Measurements from ENCODE around the gene MYH8.

Gene MYH8

GRCh38 chr17:10380631-10381408 lies 40.9 kb downstream of the MYH8 start:
- DNase-seq (ENCODE audit: low spot score), result no peak

GRCh38 chr17:10372906-10373305 lies 48.8 kb downstream of the MYH8 start, which contains the start of gene MYH13:
MYH13 (minus strand) TSS chr17:10373006; CDS start chr17:10364530, 8,476 bp downstream.
- no peak for DNase-seq (ENCODE audit: low spot score)

DNA sequence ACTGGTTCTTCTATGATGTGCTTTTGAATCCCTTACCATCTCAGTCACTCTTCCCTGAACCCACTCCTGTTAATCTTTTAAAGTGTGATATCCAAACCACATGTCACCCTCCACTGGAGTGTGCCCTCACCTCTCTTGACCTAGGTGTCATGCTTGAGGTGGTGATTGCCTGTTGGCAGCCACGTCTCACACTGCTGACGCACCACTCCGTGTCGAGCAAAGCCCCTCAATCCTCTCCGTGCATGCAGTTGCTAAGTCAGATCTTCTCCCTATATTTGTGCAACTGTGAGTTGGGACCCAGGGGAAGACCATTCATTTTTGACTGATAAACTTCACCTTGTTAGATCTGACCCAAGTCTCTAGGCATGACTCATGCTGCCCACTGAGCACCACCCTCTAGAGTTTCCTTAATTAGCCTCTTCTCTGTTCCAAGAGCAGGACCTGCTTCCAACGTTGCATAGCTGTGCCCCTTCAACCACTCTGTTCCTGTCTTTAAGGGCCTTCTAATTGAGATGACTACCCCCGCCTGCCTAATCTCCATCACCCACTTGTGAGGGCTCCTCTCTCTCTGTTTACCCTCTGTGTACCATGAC lies 51.6 kb downstream of the MYH8 start:
- DNase-seq (ENCODE audit: low spot score), result no peak

GRCh38 chr17:10369239-10369638 lies 52.5 kb downstream of the MYH8 start:
- DNase-seq (ENCODE audit: low spot score), result no peak

DNA sequence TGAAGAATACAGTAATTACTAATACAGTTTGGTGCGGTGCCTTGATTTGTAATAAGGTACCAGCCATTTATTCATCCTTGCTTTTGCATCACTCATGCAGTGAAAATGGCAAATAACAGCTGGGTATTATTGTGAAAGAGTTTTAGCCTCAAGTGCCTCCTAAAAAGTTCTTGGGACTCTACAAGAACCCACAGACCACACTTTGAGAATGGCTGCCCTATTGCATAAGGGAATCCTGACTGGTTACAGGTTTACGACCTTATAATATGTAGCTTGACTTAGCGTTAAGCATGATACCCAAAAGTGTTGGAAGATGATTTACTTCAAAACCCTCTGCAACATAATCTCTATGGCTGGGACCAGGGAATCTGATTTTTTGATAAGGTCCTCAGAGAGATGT lies 53.2 kb downstream of the MYH8 start:
- DNase-seq (ENCODE audit: low spot score), result no peak

DNA sequence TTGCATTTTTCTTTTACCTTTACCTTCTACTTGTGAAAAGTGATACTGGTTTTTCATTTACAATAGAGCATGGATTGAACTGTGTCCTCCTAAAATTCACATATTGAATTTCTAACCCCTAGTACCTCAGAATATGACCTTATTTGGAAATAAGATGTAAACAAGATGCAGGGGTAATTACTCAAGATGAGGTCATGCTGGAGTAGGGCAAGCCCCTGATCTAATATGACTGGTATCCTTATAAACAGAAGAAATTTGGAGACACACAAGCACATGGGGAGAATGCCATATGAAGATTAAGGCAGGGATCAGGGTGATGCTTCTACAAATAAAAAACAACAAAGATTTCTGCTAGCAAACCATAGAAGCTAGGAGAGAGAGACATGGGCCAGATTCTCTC lies 61.2 kb downstream of the MYH8 start:
- no peak for DNase-seq (ENCODE audit: low spot score)

GRCh38 chr17:10357768-10358167 lies 64.0 kb downstream of the MYH8 start:
- DNase-seq (ENCODE audit: low spot score), result peak; percentile 10

- DNase-seq (ENCODE audit: low spot score), result no peak
Observed at GRCh38 chr17:10354651-10355050, 67.1 kb downstream of the MYH8 start.

DNA sequence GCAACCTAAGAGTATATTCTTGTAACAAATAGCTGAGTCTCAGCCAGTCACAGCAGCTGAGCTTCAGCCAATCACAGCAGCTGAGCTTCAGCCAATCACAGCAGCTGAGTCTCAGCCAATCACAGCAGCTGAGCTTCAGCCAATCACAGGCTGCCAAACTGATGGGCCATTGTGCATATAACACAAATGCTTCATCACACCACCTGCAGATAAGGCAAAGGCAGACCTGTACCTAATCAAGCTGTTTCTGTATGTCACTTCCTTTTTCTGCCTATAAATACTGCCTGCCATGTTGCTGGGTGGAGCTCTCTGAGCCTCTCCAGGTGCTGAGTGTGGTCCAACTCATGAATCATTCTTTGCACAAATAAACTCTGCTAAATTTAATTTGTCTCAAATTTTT lies 68.9 kb downstream of the MYH8 start:
- no peak for DNase-seq (ENCODE audit: low spot score)

DNA sequence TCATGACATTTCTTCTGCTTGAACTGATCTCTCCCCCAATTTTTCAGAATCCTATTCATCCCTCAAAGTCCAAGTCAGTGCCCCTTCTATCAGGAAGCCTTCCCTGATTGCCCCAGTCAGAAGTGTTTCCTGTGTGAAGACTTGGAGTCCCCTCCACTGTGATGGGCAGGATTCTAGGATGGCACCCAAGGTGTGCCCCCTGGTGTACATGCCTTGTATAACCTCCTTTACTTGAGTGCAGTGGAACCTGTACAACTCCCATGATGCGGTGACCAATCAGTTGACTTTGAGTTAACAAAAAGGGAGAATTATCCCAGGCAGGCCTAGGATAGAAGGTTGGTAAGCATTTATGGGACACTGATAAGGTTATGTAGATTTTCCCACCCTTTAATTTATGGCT lies 72.3 kb downstream of the MYH8 start:
- DNase-seq (ENCODE audit: low spot score), result no peak

- no peak for DNase-seq (ENCODE audit: low spot score)
Observed at GRCh38 chr17:10344816-10345215, 76.9 kb downstream of the MYH8 start.
